Memory B cell (primary cell): ENCODE results near the gene KCTD13.
A peak's percentile ranks its signal among the peaks of the same experiment; 100 is the strongest.
"Not testable (repeated sequence)": the region's sequence is repeated elsewhere in the genome, so short reads cannot be mapped to it uniquely, and the experiment has no call there.

Experiments
- ATAC-seq: fragments of 150-1000 bp; cut with Tn5 transposase; 2 replicates; pipeline ENCODE4 v1.10.0; 2021; ENCODE audit warnings: low read depth, mild to moderate bottlenecking, moderate library complexity
- DNase-seq, 2 donors: peaks; one replicate each; pipeline ENCODE4 v3.0.0; 2022; ENCODE audit warnings: low spot score in 2 of 2
- H3K27ac Mint-ChIP-seq: one replicate; pipeline ENCODE4 v1.8.0; 2022; ENCODE audit warnings: mild to moderate bottlenecking, moderate library complexity, mixed read lengths
- H3K27me3 Mint-ChIP-seq: one replicate; pipeline ENCODE4 v1.8.0; 2022; ENCODE audit warnings: mixed read lengths
- H3K36me3 Mint-ChIP-seq: one replicate; pipeline ENCODE4 v1.8.0; 2022; ENCODE audit warnings: mild to moderate bottlenecking, mixed read lengths
- H3K4me1 Mint-ChIP-seq: one replicate; pipeline ENCODE4 v1.8.0; 2022; ENCODE audit warnings: mixed read lengths
- H3K4me3 Mint-ChIP-seq: one replicate; pipeline ENCODE4 v1.8.0; 2022; ENCODE audit warnings: mild to moderate bottlenecking, moderate library complexity, mixed read lengths
- H3K9me3 Mint-ChIP-seq: one replicate; pipeline ENCODE4 v1.8.0; 2022; ENCODE audit warnings: mixed read lengths

Gene KCTD13

GRCh38 chr16:29892458-29892813 lies 33.6 kb downstream of the KCTD13 start:
- H3K27ac Mint-ChIP-seq, result no peak overlapping the region
- ATAC-seq (no peak), DNase-seq (no peak)

GRCh38 chr16:29891525-29892457 lies 34.2 kb downstream of the KCTD13 start:
- peaks cover 10% of the 10 kb centered on the region for H3K27me3 Mint-ChIP-seq
- no peaks in the 10 kb centered on the region for H3K9me3 Mint-ChIP-seq
- no peaks in the 10 kb centered on the region for H3K36me3 Mint-ChIP-seq
- ATAC-seq (no peak), DNase-seq (no peak)
- no peak overlapping the region for H3K4me3 Mint-ChIP-seq
- H3K4me1 Mint-ChIP-seq, result no peaks in the 10 kb centered on the region
- no peak overlapping the region for H3K27ac Mint-ChIP-seq

More at GRCh38 chr16:29892458-29892813, 33.6 kb downstream of the KCTD13 start:
- Mint-ChIP-seq H3K4me3 (no peak overlapping the region), H3K9me3 (no peaks in the 10 kb centered on the region), H3K36me3 (no peaks in the 10 kb centered on the region), H3K4me1 (no peaks in the 10 kb centered on the region), H3K27me3 (peaks cover 13% of the 10 kb centered on the region)

DNA sequence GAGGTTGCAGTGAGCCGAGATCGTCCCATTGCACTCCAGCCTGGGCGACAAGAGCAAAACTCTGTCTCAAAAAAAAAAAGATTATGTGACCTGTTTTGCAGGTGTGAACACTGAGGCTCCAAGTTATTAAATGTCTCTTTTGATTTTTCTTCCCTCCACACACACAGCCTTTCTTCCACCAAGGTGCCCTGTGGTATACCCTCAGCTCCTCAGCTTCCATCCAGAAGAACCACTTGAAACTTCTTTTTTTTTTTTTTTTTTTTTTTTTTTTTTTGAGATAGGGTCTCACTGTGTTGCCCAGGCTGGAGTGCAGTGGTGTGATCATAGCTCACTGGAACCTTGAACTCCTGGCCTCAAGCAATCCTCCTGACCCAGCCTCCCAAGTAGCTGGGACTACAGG lies 36.7 kb downstream of the KCTD13 start:
- H3K36me3 Mint-ChIP-seq, result not testable (repeated sequence)

GRCh38 chr16:29883987-29884386 lies 42.0 kb downstream of the KCTD13 start:
- Mint-ChIP-seq H3K36me3 (no peaks in the 10 kb centered on the region), H3K4me3 (no peak overlapping the region), H3K27me3 (peaks cover 18% of the 10 kb centered on the region), H3K27ac (no peak overlapping the region), H3K9me3 (no peaks in the 10 kb centered on the region), H3K4me1 (no peaks in the 10 kb centered on the region)
- ATAC-seq (no peak), DNase-seq (no peak)

More for the DNA sequence above, 36.7 kb downstream of the KCTD13 start:
- ATAC-seq, H3K9me3 Mint-ChIP-seq, H3K4me1 Mint-ChIP-seq, H3K4me3 Mint-ChIP-seq, DNase-seq, H3K27me3 Mint-ChIP-seq, H3K27ac Mint-ChIP-seq: not testable (repeated sequence)

DNA sequence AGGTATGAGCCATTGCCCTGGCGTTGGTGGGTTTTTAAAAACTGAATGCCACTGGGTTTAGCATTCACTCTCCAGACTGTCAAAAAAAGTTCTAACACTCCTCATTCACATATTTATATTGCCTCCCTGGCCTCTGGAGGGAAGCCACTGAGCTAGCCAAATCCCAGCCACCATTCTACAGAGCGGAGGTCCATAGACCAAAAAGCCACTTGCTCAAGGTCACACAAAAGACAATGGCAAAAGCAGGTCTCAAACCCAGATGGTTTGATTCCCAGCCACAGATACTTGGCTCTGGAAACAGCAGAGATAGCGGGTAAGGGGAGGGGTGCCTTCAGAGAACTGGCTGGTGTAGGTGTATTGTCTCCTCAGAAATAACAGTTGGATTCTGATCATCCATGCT lies 45.0 kb downstream of the KCTD13 start:
- DNase-seq (no peak), ATAC-seq (no peak)
- peaks cover 8% of the 10 kb centered on the region for H3K4me1 Mint-ChIP-seq
- H3K9me3 Mint-ChIP-seq, result no peaks in the 10 kb centered on the region
- H3K27me3 Mint-ChIP-seq, result peaks cover 25% of the 10 kb centered on the region
- H3K36me3 Mint-ChIP-seq, result peaks cover 2% of the 10 kb centered on the region
- H3K27ac Mint-ChIP-seq, result no peak overlapping the region
- H3K4me3 Mint-ChIP-seq, result no peak overlapping the region

DNA sequence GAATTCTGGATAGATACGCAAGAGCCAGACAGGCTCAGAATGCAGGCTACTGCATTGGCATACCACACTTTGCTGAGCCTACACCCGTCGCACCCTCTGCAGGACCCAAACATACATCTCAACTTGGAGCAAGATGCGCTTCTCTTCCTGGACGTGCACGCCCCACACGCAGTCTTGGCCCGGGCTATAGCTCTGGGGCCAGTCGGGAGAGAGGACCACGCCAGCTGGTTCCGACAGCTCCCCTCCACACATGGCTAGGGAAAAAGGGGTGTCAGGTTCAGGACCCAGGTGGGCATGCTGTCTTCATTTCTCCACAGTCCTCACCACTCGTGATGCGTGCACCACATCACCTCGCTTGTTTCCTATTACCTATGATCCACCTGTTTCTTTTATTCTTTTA lies 47.9 kb downstream of the KCTD13 start:
- Mint-ChIP-seq H3K4me3 (no peak overlapping the region), H3K36me3 (peaks cover 2% of the 10 kb centered on the region), H3K9me3 (no peaks in the 10 kb centered on the region), H3K27me3 (peaks cover 21% of the 10 kb centered on the region), H3K4me1 (peaks cover 8% of the 10 kb centered on the region), H3K27ac (no peak overlapping the region)
- ATAC-seq (no peak), DNase-seq (no peak)

- Mint-ChIP-seq H3K27ac (no peak overlapping the region), H3K4me1 (peaks cover 8% of the 10 kb centered on the region), H3K36me3 (peaks cover 2% of the 10 kb centered on the region), H3K27me3 (peaks cover 18% of the 10 kb centered on the region), H3K4me3 (peak overlapping the region; percentile 68), H3K9me3 (no peaks in the 10 kb centered on the region)
- peak in 1 of 2 donors; percentile 35 for DNase-seq
- ATAC-seq, result peak; percentile 78
Observed at GRCh38 chr16:29877266-29877961, 48.6 kb downstream of the KCTD13 start.

DNA sequence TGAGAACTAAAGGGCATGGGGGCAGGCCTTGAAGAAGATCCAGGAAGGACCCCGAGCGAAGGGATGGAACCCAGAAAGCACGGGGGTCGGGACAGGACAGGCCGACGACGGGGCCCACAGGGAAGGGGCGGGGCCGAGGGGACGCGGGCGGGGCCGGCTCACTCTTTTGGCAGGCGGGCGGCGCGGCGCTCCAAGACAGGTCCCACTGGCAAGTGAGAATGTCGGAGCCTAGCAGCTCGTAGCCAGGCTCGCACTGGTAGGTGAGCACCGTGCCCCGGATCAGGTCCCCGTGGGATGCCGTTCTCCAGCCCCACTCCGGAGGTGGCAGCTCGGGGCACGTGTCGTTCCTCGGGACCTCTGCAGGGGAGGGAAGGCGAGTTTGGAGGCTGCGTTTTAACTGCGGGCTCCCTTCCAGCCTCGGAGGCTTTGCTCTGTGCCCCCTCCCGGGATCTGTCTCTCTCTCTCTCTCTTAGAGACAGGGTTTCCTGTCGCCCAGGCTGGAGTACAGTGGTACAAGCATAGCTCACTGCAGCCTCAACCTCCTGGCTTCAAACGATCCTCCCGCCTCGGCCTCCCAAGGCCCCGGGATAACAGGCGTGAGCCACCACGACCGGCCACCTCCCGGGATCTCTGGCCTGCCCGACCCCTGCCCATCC lies 49.3 kb downstream of the KCTD13 start:
- Mint-ChIP-seq H3K36me3 (peaks cover 2% of the 10 kb centered on the region), H3K4me3 (peak overlapping the region; percentile 68), H3K27ac (no peak overlapping the region), H3K27me3 (peaks cover 18% of the 10 kb centered on the region), H3K9me3 (no peaks in the 10 kb centered on the region), H3K4me1 (peaks cover 8% of the 10 kb centered on the region)
- ATAC-seq (peak; percentile 24), DNase-seq (no peak)

DNA sequence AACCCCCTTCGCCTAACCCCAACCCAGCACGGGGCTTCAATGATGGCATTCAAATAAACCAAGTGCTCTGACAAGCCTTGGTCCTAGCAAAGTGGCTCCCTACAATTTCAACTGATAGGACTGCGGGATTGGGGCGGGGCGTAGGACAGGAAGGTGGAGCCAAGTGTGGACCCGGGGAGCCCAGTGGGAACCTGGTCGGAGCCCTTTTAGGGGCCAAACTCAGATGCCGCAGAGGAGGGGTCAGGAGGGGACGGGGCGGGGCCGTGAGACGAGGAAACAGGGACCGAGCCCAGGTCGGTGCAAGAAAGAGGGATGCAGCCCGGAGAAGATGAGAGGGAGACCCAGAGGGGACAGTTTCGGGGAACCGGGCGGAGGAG lies 49.8 kb downstream of the KCTD13 start:
- Mint-ChIP-seq H3K9me3 (no peaks in the 10 kb centered on the region), H3K36me3 (peaks cover 2% of the 10 kb centered on the region), H3K27ac (no peak overlapping the region), H3K4me3 (peak overlapping the region; percentile 58), H3K27me3 (peaks cover 18% of the 10 kb centered on the region), H3K4me1 (peaks cover 8% of the 10 kb centered on the region)
- ATAC-seq, result no peak
- DNase-seq, result no peak

DNA sequence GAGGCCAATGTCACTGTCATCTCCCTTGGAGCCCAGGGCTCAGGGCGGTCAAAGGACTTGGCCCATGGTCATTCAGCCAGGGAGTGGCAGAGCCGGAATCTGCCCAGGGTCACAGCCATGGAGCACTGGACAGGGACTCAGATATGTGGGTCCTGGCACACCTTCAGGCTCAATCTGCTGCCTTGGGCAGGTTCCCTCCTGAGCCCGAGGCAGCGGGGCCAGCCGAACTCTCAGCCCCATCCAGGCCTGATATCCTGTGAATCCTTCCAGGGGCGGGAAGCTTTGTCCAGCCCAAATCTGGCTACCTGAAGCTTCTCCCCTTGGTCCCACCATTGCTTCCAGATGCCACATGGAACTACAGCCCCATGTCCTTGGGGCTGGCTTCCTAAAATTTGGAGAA lies 50.8 kb downstream of the KCTD13 start:
- Mint-ChIP-seq H3K9me3 (no peaks in the 10 kb centered on the region), H3K36me3 (peaks cover 2% of the 10 kb centered on the region), H3K4me3 (no peak overlapping the region), H3K4me1 (peaks cover 8% of the 10 kb centered on the region), H3K27me3 (peaks cover 18% of the 10 kb centered on the region), H3K27ac (no peak overlapping the region)
- ATAC-seq (no peak), DNase-seq (no peak)

DNA sequence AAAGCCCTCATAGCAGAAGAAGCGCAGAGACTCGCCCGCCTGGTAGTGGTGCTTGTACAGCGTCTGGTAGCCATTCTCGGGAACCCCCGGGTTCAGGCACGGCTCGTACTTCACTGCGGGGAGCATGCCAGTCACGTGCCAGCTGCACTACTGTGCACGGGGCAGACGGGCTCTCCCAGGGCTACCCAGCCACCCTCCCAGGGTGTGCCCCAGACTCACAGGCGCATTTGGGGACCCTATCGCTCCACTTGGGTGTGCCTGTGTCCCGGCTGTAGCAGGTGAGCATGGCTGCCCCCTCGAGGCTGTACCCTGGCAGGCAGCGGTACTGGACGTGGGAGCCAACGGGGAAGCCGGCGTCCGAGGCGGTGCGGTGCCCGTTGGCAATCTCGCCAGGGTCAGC lies 52.7 kb downstream of the KCTD13 start:
- Mint-ChIP-seq H3K9me3 (no peaks in the 10 kb centered on the region), H3K36me3 (peaks cover 2% of the 10 kb centered on the region), H3K27ac (no peak overlapping the region), H3K4me3 (no peak overlapping the region), H3K27me3 (peaks cover 13% of the 10 kb centered on the region), H3K4me1 (peaks cover 8% of the 10 kb centered on the region)
- ATAC-seq (no peak), DNase-seq (no peak)

DNA sequence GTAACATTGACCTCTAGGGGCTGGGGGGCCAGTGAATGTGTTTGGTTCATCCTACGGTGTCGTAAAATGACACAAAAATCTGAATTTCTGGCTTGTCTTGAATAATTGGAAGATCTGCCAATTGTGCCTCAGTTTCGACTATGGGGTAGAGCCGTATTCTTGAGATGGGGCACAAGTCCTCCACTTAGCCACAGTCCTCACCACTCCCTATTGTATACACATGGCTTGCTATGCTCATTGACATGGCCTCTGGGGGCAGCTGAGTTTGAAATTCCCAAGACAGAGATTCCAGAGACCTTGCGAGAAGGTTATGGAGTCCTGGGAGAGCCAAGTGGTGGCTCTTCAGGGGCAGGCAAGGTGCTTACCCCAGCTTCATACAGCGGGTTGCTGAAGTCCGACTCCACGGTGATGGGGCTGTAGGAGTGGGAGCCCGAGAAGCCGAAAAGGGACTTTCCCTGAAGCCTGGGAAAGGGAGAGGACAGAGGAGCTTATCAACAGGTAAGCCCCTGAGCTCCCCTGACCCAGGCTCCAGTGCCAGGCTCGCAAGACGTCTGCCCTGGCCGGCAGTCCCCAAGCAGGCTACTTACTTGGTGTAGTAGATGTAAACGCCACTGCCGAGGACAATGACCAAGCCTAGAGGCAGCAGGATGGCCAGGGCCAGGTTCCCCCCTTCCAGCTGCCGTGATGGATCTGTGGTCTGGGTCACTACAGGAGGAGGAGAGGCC lies 54.0 kb downstream of the KCTD13 start:
- H3K36me3 Mint-ChIP-seq, result no peaks in the 10 kb centered on the region
- peaks cover 3% of the 10 kb centered on the region for H3K4me1 Mint-ChIP-seq
- DNase-seq (no peak), ATAC-seq (no peak)
- peaks cover 10% of the 10 kb centered on the region for H3K27me3 Mint-ChIP-seq
- no peak overlapping the region for H3K27ac Mint-ChIP-seq
- no peak overlapping the region for H3K4me3 Mint-ChIP-seq
- H3K9me3 Mint-ChIP-seq, result no peaks in the 10 kb centered on the region

- DNase-seq, H3K4me1 Mint-ChIP-seq, H3K27ac Mint-ChIP-seq, H3K27me3 Mint-ChIP-seq, ATAC-seq, H3K9me3 Mint-ChIP-seq, H3K36me3 Mint-ChIP-seq, H3K4me3 Mint-ChIP-seq: not testable (repeated sequence)
Observed at GRCh38 chr16:29869067-29869466, 57.0 kb downstream of the KCTD13 start.
